Measurements from ENCODE around the gene DNTTIP2. TPM values are rescaled to one million over a fixed set of nuclear protein-coding genes. Genes with fewer than 3 reads are reported as not detected.

The DNTTIP2 gene
- total and polyA plus RNA-seq, 10 donors = 32.9 to 57.8 (median 46.3) TPM

DNA sequence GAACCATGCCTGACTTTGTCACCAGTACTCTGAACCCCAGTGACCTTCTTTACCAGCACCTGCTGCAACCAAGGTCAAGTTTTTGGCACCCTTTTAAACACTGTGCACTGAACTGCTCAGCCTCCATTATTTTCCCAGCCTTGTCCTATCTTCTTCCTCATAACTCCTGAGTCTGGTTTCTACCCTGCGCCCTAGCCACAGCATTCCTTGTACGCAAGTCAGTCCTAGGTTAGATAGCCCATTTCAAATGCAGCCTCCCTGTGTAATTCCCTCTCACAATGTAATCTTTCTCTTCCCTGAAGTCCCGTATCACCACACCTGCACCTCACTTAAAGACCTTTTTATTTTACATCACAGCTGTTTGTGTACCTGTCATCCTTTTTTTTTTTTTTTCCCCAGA lies 37.2 kb downstream of the DNTTIP2 start:
- Histone ChIP-seq H3K9me3 (no peaks in the 10 kb centered on the region), H3K27ac (no peak overlapping the region), H3K4me3 (no peak overlapping the region), H3K4me1 (peaks cover 8 to 41% (median 25%) of the 10 kb centered on the region in 6 donors), H3K36me3 (no peaks in the 10 kb centered on the region), H3K27me3 (replicated peaks in 1 of 7) (no peaks in the 10 kb centered on the region)
- intact Hi-C loops (cut with DNase I; ENCODE audit: low total_unique reads) = loop anchor here (10.0 kb wide), 1 partner anchor 207 kb away; no protein-coding TSS in a partner anchor
- 95 to 98% (median 97%) methylated on average over 3 of the region's 3 CpGs for WGBS, 5 donors
- no peak for DNase-seq
- TF ChIP-seq POLR2AphosphoS5 (IDR thresholded peaks at IDR 0.05) (no peak), POLR2A (IDR thresholded peaks at IDR 0.05) (no peak)
- TF ChIP-seq, protein P1, sequence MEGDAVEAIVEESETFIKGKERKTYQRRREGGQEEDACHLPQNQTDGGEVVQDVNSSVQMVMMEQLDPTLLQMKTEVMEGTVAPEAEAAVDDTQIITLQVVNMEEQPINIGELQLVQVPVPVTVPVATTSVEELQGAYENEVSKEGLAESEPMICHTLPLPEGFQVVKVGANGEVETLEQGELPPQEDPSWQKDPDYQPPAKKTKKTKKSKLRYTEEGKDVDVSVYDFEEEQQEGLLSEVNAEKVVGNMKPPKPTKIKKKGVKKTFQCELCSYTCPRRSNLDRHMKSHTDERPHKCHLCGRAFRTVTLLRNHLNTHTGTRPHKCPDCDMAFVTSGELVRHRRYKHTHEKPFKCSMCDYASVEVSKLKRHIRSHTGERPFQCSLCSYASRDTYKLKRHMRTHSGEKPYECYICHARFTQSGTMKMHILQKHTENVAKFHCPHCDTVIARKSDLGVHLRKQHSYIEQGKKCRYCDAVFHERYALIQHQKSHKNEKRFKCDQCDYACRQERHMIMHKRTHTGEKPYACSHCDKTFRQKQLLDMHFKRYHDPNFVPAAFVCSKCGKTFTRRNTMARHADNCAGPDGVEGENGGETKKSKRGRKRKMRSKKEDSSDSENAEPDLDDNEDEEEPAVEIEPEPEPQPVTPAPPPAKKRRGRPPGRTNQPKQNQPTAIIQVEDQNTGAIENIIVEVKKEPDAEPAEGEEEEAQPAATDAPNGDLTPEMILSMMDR (IDR thresholded peaks at IDR 0.05 in 8 of 11, conservative IDR thresholded peaks at IDR 0.05 in 3 of 11) = no peak

DNA sequence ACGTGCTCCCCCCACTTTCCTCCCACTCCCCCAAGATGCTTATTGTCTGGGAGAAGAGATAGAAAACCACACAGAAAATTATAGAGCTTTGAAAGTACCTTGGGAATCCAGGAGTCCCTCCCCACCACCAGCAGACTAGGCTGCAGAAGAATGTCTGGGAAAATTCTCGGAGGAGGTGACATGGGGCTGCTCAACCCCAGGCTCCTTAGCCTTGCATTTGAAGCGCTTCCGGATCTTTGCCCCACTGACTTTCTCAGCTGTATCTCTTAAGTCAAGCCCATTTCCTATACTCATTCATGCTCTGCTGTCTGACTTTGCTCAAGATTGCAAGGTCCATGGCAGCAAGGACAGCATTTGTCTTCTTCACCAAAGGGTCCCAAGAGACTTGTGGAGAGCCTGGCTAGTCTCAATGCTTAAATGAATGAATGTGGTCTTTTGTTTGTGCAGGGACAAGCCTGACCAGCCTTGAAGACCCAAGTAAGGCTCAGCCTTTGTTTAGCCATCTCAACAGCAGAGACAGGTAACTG lies 38.0 kb downstream of the DNTTIP2 start:
- H3K36me3 ChIP-seq = no peaks in the 10 kb centered on the region
- peaks cover 8 to 39% (median 24%) of the 10 kb centered on the region in 6 donors for H3K4me1 ChIP-seq
- WGBS, 5 donors = 86 to 99% (median 90%) methylated on average over 4 of the region's 4 CpGs

DNA sequence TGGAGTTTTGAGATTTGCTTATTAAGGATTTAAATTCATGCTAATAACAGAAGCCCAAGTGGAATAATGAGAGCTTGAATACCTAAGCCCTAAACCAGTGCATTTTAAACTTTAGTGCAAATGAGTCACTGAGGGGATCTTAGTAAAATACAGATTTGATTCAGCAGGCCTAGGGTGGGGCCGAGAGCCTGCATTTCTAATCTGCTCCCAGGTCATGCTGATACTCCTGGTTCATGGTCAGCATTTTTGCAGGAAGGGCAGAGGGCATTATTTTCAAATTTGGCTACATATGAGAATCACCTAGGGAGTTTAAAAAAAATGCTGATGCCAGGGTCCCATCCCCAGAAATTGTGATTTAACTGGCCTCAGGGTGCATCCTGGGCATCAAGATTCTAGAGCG lies 39.3 kb downstream of the DNTTIP2 start:
- Histone ChIP-seq H3K27me3 (replicated peaks in 1 of 7) (no peaks in the 10 kb centered on the region), H3K27ac (peak overlapping the region in 1 of 8 donors; percentile 22), H3K4me1 (peaks cover 0 to 27% (median 13%) of the 10 kb centered on the region in 6 donors), H3K36me3 (no peaks in the 10 kb centered on the region), H3K9me3 (no peaks in the 10 kb centered on the region), H3K4me3 (no peak overlapping the region)
- TF ChIP-seq POLR2A (IDR thresholded peaks at IDR 0.05) = no peak
- TF ChIP-seq POLR2AphosphoS5 (IDR thresholded peaks at IDR 0.05) = no peak
- TF ChIP-seq, protein P1 (IDR thresholded peaks at IDR 0.05 in 8 of 11, conservative IDR thresholded peaks at IDR 0.05 in 3 of 11) = no peak
- WGBS, 5 donors = 74 to 90% (median 79%) methylated on average over 2 of the region's 2 CpGs
- intact Hi-C loops (cut with DNase I; ENCODE audit: low total_unique reads) = loop anchor here (10.0 kb wide), 1 partner anchor 205 kb away; no protein-coding TSS in a partner anchor
- DNase-seq = no peak

More for the DNA sequence above, 38.0 kb downstream of the DNTTIP2 start:
- H3K27me3 ChIP-seq (replicated peaks in 1 of 7) = no peaks in the 10 kb centered on the region
- TF ChIP-seq, protein P1 (IDR thresholded peaks at IDR 0.05 in 8 of 11, conservative IDR thresholded peaks at IDR 0.05 in 3 of 11) = no peak
- TF ChIP-seq POLR2A (IDR thresholded peaks at IDR 0.05) (no peak), POLR2AphosphoS5 (IDR thresholded peaks at IDR 0.05) (no peak)
- DNase-seq = no peak
- no peaks in the 10 kb centered on the region for H3K9me3 ChIP-seq
- intact Hi-C loops (cut with DNase I; ENCODE audit: low total_unique reads) = loop anchor here (10.0 kb wide), 1 partner anchor 206 kb away; no protein-coding TSS in a partner anchor
- no peak overlapping the region for H3K4me3 ChIP-seq
- no peak overlapping the region for H3K27ac ChIP-seq

DNA sequence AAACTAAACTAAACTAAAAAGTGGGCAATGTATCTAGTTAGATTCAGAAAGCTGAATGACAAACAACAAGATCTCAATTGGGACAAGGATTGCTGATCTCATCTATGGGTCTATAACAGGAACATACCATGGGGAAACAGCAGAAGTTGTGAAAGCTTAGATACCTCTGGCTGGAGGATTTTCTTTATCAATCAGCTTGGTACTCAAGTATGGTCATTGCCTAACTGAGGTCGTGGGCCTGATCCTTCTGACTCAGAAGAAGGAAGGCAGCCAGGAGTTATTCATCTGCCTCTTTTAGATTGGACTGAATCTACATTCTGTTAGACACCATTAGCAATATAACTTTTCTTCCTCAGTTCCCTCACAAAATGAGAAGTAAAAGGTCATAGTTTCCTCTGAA lies 39.7 kb downstream of the DNTTIP2 start:
- peak overlapping the region in 2 of 8 donors; percentile 1 to 22 for H3K27ac ChIP-seq
- H3K27me3 ChIP-seq (replicated peaks in 1 of 7) = no peaks in the 10 kb centered on the region
- H3K9me3 ChIP-seq = no peaks in the 10 kb centered on the region
- 28 to 63% (median 35%) methylated on average over 1 of the region's 1 CpG for WGBS, 5 donors
- no peak for DNase-seq
- H3K36me3 ChIP-seq = no peaks in the 10 kb centered on the region
- intact Hi-C loops (cut with DNase I; ENCODE audit: low total_unique reads) = no loop called here
- peaks cover 0 to 22% (median 9%) of the 10 kb centered on the region in 6 donors for H3K4me1 ChIP-seq
- H3K4me3 ChIP-seq = no peak overlapping the region
- TF ChIP-seq POLR2AphosphoS5 (IDR thresholded peaks at IDR 0.05) (no peak), POLR2A (IDR thresholded peaks at IDR 0.05) (no peak)
- TF ChIP-seq, protein P1 (IDR thresholded peaks at IDR 0.05 in 8 of 11, conservative IDR thresholded peaks at IDR 0.05 in 3 of 11) = no peak
